Measurements from ENCODE around the gene KRTAP5-2. TPM values are rescaled to one million over a fixed set of nuclear protein-coding genes. Genes with fewer than 3 reads are reported as not detected.
"Not testable (repeated sequence)": the region's sequence is repeated elsewhere in the genome, so short reads cannot be mapped to it uniquely, and the experiment has no call there.

The KRTAP5-2 gene
- total and polyA plus RNA-seq, 3 donors from 2014 or later = not detected

GRCh38 chr11:1576825-1577224, 21.3 kb downstream of the KRTAP5-2 start:
- Histone ChIP-seq H3K27ac (no peak overlapping the region), H3K9me3 (no peaks in the 10 kb centered on the region), H3K36me3 (ENCODE audit: low read depth, missing control alignments) (no peaks in the 10 kb centered on the region), H3K27me3 (no peaks in the 10 kb centered on the region), H3K4me1 (peaks cover 18% of the 10 kb centered on the region), H3K4me3 (no peak overlapping the region)
- intact Hi-C loops (cut with DNase I; ENCODE audit: low total_unique reads) = no loop called here
- DNase-seq = no peak
- 72 to 76% methylated on average over 6 of the region's 6 CpGs for WGBS, 2 donors
- TF ChIP-seq POLR2A (IDR thresholded peaks at IDR 0.05) (no peak), CTCF (IDR thresholded peaks at IDR 0.05) (no peak)

GRCh38 chr11:1575756-1576155, 22.3 kb downstream of the KRTAP5-2 start:
- H3K4me3 ChIP-seq; H3K36me3 ChIP-seq (ENCODE audit: low read depth, missing control alignments); DNase-seq; H3K27ac ChIP-seq; H3K9me3 ChIP-seq; intact Hi-C loops (cut with DNase I; ENCODE audit: low total_unique reads); H3K27me3 ChIP-seq: not testable (repeated sequence)
- peaks cover 18% of the 10 kb centered on the region for H3K4me1 ChIP-seq
- 80 to 86% methylated on average over 16 of the region's 16 CpGs for WGBS, 2 donors

- no peak for TF ChIP-seq CTCF (IDR thresholded peaks at IDR 0.05)
- no peak for TF ChIP-seq POLR2A (IDR thresholded peaks at IDR 0.05)
- H3K27me3 ChIP-seq = no peaks in the 10 kb centered on the region
- peaks cover 18% of the 10 kb centered on the region for H3K4me1 ChIP-seq
- intact Hi-C loops (cut with DNase I; ENCODE audit: low total_unique reads) = no loop called here
- no peaks in the 10 kb centered on the region for H3K9me3 ChIP-seq
- no peak for DNase-seq
- H3K27ac ChIP-seq = no peak overlapping the region
- H3K4me3 ChIP-seq = no peak overlapping the region
- no peaks in the 10 kb centered on the region for H3K36me3 ChIP-seq (ENCODE audit: low read depth, missing control alignments)
- WGBS, 2 donors = 5 to 8% methylated on average over 7 of the region's 7 CpGs
Measured at GRCh38 chr11:1574933-1575242, 23.2 kb downstream of the KRTAP5-2 start.

GRCh38 chr11:1574238-1574932, 23.7 kb downstream of the KRTAP5-2 start:
- DNase-seq = peak; percentile 82
- Histone ChIP-seq H3K27me3 (no peaks in the 10 kb centered on the region), H3K27ac (no peak overlapping the region), H3K9me3 (no peaks in the 10 kb centered on the region), H3K4me1 (peaks cover 18% of the 10 kb centered on the region), H3K4me3 (peak overlapping the region in 1 of 2 donors; percentile 47), H3K36me3 (ENCODE audit: low read depth, missing control alignments) (no peaks in the 10 kb centered on the region)
- TF ChIP-seq POLR2A (IDR thresholded peaks at IDR 0.05) (no peak), CTCF (IDR thresholded peaks at IDR 0.05) (peak; percentile 70 to 88 (median 83))
- intact Hi-C loops (cut with DNase I; ENCODE audit: low total_unique reads) = no loop called here
- WGBS, 2 donors = 0 to 1% methylated on average over 10 to 59 of the region's 64 CpGs

- no peaks in the 10 kb centered on the region for H3K9me3 ChIP-seq
- H3K36me3 ChIP-seq (ENCODE audit: low read depth, missing control alignments) = no peaks in the 10 kb centered on the region
- H3K4me1 ChIP-seq = peaks cover 18% of the 10 kb centered on the region
- no peak for TF ChIP-seq POLR2A (IDR thresholded peaks at IDR 0.05)
- no peak for TF ChIP-seq CTCF (IDR thresholded peaks at IDR 0.05)
- intact Hi-C loops (cut with DNase I; ENCODE audit: low total_unique reads) = no loop called here
- H3K27me3 ChIP-seq = no peaks in the 10 kb centered on the region
- 3 to 5% methylated on average over 6 to 7 of the region's 7 CpGs for WGBS, 2 donors
- no peak for DNase-seq
- H3K27ac ChIP-seq = no peak overlapping the region
- H3K4me3 ChIP-seq = no peak overlapping the region
Measured at GRCh38 chr11:1573903-1574237, 24.2 kb downstream of the KRTAP5-2 start.
